ENCODE data around the gene CXCL16.

DNA sequence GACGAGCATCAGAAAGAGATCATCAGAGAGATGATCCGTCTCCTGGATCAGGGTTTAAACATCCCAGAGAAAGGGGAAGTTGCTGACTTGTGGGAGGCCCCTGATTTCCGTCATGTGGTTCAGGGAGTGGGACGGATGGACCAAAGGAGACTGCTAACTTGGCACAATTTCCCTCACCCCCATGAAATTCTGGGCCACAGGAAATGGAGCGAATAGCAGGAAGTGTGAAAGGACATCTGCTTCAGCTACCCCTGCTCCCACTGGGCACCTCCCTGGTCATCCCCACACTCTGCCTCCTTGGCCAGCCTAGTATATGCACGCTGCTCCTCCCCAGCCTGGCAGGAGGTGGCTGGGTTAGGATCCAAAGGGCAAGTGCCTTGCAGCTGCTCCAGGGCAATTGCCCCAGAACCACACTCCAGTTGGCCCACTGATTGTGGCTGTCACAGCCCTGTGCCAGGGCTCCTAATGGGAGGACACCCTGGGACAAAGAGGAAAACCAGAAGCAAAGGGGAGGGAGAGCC lies 28.0 kb downstream of the CXCL16 start:
- TF ChIP-seq CTCF (conservative IDR thresholded peaks at IDR 0.05 in 1 of 2, IDR thresholded peaks at IDR 0.05 in 1 of 2; ENCODE audit: low read depth in 1 of 2, low read length in 2 of 2) (no peak), EZH2 (IDR thresholded peaks at IDR 0.05; ENCODE audit: low read length, missing control alignments) (no peak)

Measured in fibroblast of lung (primary cell).